Measurements from ENCODE around the gene GRM5. TPM values are rescaled to one million over a fixed set of nuclear protein-coding genes. Genes with fewer than 3 reads are reported as not detected.
"Not testable (repeated sequence)": the region's sequence is repeated elsewhere in the genome, so short reads cannot be mapped to it uniquely, and the experiment has no call there.

GRM5 gene
- total RNA-seq, 1 experiment from 2014 or later, result not detected

DNA sequence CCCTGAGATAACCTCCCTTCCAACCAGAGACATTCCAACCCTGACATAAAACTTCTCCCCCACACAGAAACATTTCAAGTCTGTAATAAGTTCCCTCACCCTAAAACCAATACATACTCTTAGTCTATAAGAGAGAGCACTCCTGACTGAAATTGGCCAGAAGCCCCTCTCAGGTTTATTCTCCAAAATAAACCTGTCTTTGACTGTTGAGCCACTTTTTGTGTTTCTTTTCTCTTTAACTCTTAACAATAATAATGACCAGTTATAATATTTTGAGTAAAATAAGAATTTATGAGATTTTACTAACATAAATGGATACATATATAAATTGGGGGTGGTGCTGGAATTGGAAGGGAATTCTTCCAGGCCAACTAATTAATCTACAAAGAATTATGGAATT lies 93.6 kb downstream of the GRM5 start:
- H3K79me2 ChIP-seq (ENCODE audit: low read length), result no peaks in the 10 kb centered on the region
- no peak for DNase-seq
- intact Hi-C loops (cut with micrococcal nuclease), result no loop called here
- TF ChIP-seq, protein P1, sequence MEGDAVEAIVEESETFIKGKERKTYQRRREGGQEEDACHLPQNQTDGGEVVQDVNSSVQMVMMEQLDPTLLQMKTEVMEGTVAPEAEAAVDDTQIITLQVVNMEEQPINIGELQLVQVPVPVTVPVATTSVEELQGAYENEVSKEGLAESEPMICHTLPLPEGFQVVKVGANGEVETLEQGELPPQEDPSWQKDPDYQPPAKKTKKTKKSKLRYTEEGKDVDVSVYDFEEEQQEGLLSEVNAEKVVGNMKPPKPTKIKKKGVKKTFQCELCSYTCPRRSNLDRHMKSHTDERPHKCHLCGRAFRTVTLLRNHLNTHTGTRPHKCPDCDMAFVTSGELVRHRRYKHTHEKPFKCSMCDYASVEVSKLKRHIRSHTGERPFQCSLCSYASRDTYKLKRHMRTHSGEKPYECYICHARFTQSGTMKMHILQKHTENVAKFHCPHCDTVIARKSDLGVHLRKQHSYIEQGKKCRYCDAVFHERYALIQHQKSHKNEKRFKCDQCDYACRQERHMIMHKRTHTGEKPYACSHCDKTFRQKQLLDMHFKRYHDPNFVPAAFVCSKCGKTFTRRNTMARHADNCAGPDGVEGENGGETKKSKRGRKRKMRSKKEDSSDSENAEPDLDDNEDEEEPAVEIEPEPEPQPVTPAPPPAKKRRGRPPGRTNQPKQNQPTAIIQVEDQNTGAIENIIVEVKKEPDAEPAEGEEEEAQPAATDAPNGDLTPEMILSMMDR (conservative IDR thresholded peaks at IDR 0.05; ENCODE audit: low read depth, low read length), result no peak
- TF ChIP-seq EZH2 (IDR thresholded peaks at IDR 0.05; ENCODE audit: low read length, unreplicated experiment) (no peak), EZH2phosphoT487 (IDR thresholded peaks at IDR 0.05; ENCODE audit: borderline replicate concordance, low read length) (no peak)
- no peak for ATAC-seq
- no peak overlapping the region for H3K27ac ChIP-seq (ENCODE audit: low read length)
- ChIA-PET POLR2A (ENCODE audit: unreplicated experiment) (no interaction called here), CTCF (no interaction called here)
- peaks cover 9% of the 10 kb centered on the region for H3K4me1 ChIP-seq (ENCODE audit: insufficient read depth, low read length)
- no peak overlapping the region for H2AFZ ChIP-seq (ENCODE audit: low read length)
- H3F3A ChIP-seq (ENCODE audit: low read length, unreplicated experiment), result no peaks in the 10 kb centered on the region
- no peaks in the 10 kb centered on the region for H3K27me3 ChIP-seq (ENCODE audit: low read length)
- no TSS peak for BruUV-seq (replicated peaks)
- no peak overlapping the region for H3K4me3 ChIP-seq (ENCODE audit: low read length)
- no peaks in the 10 kb centered on the region for H3K9me3 ChIP-seq (ENCODE audit: low read length)
- H3K9me2 ChIP-seq (replicated peaks; ENCODE audit: low read length), result no peaks in the 10 kb centered on the region
- no peak overlapping the region for H3K9ac ChIP-seq (ENCODE audit: low read length)
- H3K4me2 ChIP-seq (ENCODE audit: low read length), result no peak overlapping the region
- H3K36me3 ChIP-seq (ENCODE audit: low read depth, low read length), result no peaks in the 10 kb centered on the region
- no peaks in the 10 kb centered on the region for H4K20me1 ChIP-seq (ENCODE audit: low read length)

DNA sequence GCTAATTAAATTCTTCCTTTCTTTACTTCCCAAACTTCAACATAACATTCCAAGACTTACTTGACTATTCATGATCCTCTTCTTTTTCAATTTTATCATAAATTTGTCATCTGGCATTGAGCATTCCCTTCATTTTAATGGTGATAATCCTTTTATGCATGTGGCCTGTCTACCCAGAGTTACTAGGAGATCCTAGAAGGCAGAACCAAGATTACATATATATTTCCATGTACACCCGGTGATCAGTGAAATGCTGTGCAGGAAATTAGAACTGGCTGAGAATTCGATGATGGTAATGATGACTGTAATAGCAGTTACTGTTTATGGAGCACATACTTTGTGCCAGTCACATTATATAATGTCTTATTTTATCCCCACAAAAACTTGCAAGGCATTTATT lies 104.2 kb downstream of the GRM5 start:
- H3K79me2 ChIP-seq (ENCODE audit: low read length); H3K9me2 ChIP-seq (replicated peaks; ENCODE audit: low read length); H4K20me1 ChIP-seq (ENCODE audit: low read length); H2AFZ ChIP-seq (ENCODE audit: low read length); H3F3A ChIP-seq (ENCODE audit: low read length, unreplicated experiment); H3K9me3 ChIP-seq (ENCODE audit: low read length); H3K4me1 ChIP-seq (ENCODE audit: insufficient read depth, low read length); H3K27me3 ChIP-seq (ENCODE audit: low read length); CTCF ChIA-PET; DNase-seq; H3K36me3 ChIP-seq (ENCODE audit: low read depth, low read length); POLR2A ChIA-PET (ENCODE audit: unreplicated experiment); ATAC-seq; H3K27ac ChIP-seq (ENCODE audit: low read length); BruUV-seq (replicated peaks); H3K4me2 ChIP-seq (ENCODE audit: low read length); H3K9ac ChIP-seq (ENCODE audit: low read length); H3K4me3 ChIP-seq (ENCODE audit: low read length); intact Hi-C loops (cut with micrococcal nuclease): not testable (repeated sequence)

DNA sequence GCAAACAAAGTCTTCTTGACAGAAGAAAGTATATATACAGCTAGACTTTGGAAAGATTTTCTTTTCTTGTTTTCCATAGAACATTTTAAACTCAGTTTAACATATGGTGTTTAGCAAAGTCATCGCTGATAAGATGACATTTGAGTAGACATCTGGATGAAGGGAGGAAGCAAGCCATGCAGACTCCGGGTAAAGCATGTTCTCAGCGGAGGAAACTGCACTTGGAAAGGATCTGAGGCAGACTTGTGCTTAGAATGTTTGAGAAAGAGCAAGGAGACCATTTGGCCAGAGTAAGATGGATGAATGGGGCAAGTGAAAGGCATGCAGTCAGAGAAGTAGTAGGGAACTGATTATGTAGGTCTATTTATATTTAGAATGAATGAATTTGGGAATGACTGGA lies 105.9 kb downstream of the GRM5 start:
- BruUV-seq (replicated peaks); POLR2A ChIA-PET (ENCODE audit: unreplicated experiment): not testable (repeated sequence)

DNA sequence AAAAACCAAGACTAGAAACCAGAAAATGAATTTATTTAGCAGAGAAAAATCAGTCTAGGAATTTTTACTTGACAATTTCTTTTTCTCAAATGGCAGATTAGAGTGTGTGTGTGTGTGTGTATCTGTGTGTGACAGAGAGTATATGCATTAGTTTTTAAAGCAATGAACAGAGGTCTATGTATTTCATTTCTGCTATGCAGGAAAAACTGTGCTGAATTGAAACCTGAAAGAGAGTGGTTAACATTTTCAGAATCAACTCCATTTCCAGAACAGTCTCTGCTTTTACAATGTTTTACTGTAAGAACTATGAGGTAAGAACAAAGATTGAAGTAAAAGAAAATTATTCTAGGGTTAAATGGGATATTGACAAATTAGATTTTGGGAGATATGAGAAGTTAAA lies 114.8 kb downstream of the GRM5 start:
- Histone ChIP-seq H3K36me3 (ENCODE audit: low read depth, low read length) (no peaks in the 10 kb centered on the region), H2AFZ (ENCODE audit: low read length) (no peak overlapping the region), H3F3A (ENCODE audit: low read length, unreplicated experiment) (no peaks in the 10 kb centered on the region), H3K79me2 (ENCODE audit: low read length) (no peaks in the 10 kb centered on the region), H3K27me3 (ENCODE audit: low read length) (no peaks in the 10 kb centered on the region), H3K27ac (ENCODE audit: low read length) (no peak overlapping the region), H3K4me3 (ENCODE audit: low read length) (no peak overlapping the region), H3K9me3 (ENCODE audit: low read length) (no peaks in the 10 kb centered on the region), H3K9me2 (replicated peaks; ENCODE audit: low read length) (no peaks in the 10 kb centered on the region), H3K4me2 (ENCODE audit: low read length) (no peak overlapping the region), H4K20me1 (ENCODE audit: low read length) (no peaks in the 10 kb centered on the region), H3K9ac (ENCODE audit: low read length) (no peak overlapping the region), H3K4me1 (ENCODE audit: insufficient read depth, low read length) (no peaks in the 10 kb centered on the region)
- DNase-seq (no peak), ATAC-seq (no peak)
- TF ChIP-seq EZH2phosphoT487 (IDR thresholded peaks at IDR 0.05; ENCODE audit: borderline replicate concordance, low read length), result no peak
- TF ChIP-seq, protein P1 (conservative IDR thresholded peaks at IDR 0.05; ENCODE audit: low read depth, low read length), result no peak
- TF ChIP-seq EZH2 (IDR thresholded peaks at IDR 0.05; ENCODE audit: low read length, unreplicated experiment), result no peak
- CTCF ChIA-PET, result no interaction called here
- intact Hi-C loops (cut with micrococcal nuclease), result no loop called here
- BruUV-seq (replicated peaks), result no TSS peak
- POLR2A ChIA-PET (ENCODE audit: unreplicated experiment), result no interaction called here

More for the DNA sequence above, 105.9 kb downstream of the GRM5 start:
- intact Hi-C loops (cut with micrococcal nuclease); H3K4me2 ChIP-seq (ENCODE audit: low read length); H3K79me2 ChIP-seq (ENCODE audit: low read length); CTCF ChIA-PET; H3K36me3 ChIP-seq (ENCODE audit: low read depth, low read length); H3K27me3 ChIP-seq (ENCODE audit: low read length); H3K9me3 ChIP-seq (ENCODE audit: low read length); H3K9ac ChIP-seq (ENCODE audit: low read length); ATAC-seq; H3K9me2 ChIP-seq (replicated peaks; ENCODE audit: low read length); H4K20me1 ChIP-seq (ENCODE audit: low read length); H3K27ac ChIP-seq (ENCODE audit: low read length); H3F3A ChIP-seq (ENCODE audit: low read length, unreplicated experiment); H3K4me3 ChIP-seq (ENCODE audit: low read length); DNase-seq; H3K4me1 ChIP-seq (ENCODE audit: insufficient read depth, low read length); H2AFZ ChIP-seq (ENCODE audit: low read length): not testable (repeated sequence)

DNA sequence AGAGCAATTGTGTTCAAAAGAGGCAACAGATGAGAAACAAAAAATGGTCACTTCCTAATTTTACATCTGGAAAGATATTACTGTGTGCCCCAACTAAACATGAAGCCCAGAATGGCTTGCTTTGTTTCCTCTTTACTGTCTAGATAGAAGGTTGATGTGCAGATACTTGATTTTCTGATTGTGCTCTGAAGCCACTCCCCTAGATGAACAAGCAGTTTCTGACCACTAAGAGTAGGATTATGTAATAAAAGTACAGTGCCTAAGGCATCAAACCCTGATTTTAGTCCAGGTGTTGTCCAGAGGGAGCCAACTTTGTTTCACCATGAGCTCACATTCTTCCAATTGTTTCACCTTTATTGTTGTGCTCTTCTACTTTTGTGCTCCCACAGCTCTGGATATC lies 116.9 kb downstream of the GRM5 start:
- H3F3A ChIP-seq (ENCODE audit: low read length, unreplicated experiment); H3K27me3 ChIP-seq (ENCODE audit: low read length); H3K4me3 ChIP-seq (ENCODE audit: low read length); H3K9me3 ChIP-seq (ENCODE audit: low read length); BruUV-seq (replicated peaks); H3K79me2 ChIP-seq (ENCODE audit: low read length); H3K4me1 ChIP-seq (ENCODE audit: insufficient read depth, low read length); H3K9ac ChIP-seq (ENCODE audit: low read length); CTCF ChIA-PET; H4K20me1 ChIP-seq (ENCODE audit: low read length); H3K27ac ChIP-seq (ENCODE audit: low read length); H3K9me2 ChIP-seq (replicated peaks; ENCODE audit: low read length); ATAC-seq; POLR2A ChIA-PET (ENCODE audit: unreplicated experiment); intact Hi-C loops (cut with micrococcal nuclease); H3K36me3 ChIP-seq (ENCODE audit: low read depth, low read length): not testable (repeated sequence)
- Histone ChIP-seq H2AFZ (ENCODE audit: low read length) (0 out of 2 replicates have a peak overlapping the region, but pooled peaks have one; percentile 45), H3K4me2 (ENCODE audit: low read length) (0 out of 2 replicates have a peak overlapping the region, but pooled peaks have one; percentile 16)
- peak; percentile 61 for DNase-seq

Data from PC-3 (cell line).